Measurements from ENCODE around the gene PPP2R2D.
"Not testable (repeated sequence)": the region's sequence is repeated elsewhere in the genome, so short reads cannot be mapped to it uniquely, and the experiment has no call there.

GRCh38 chr10:131987786-131988185, 87.0 kb downstream of the PPP2R2D start:
- TF ChIP-seq USF1 (IDR thresholded peaks at IDR 0.05; ENCODE audit: borderline replicate concordance, low read depth); CTCF (IDR thresholded peaks at IDR 0.05); POLR2AphosphoS5 (IDR thresholded peaks at IDR 0.05; ENCODE audit: low read depth, low read length); RFX5 (IDR thresholded peaks at IDR 0.05; ENCODE audit: low read length); TAF1 (IDR thresholded peaks at IDR 0.05; ENCODE audit: borderline replicate concordance, low read depth, low read length): not testable (repeated sequence)

Data from SK-N-SH (cell line).